Measurements from ENCODE around the gene CDH12.

CDH12 gene

GRCh38 chr5:22590677-22591268 is 262.4 kb downstream of the CDH12 start:
- H3K4me3 ChIP-seq (ENCODE audit: low read depth, low read length, poor library complexity, severe bottlenecking) = no peak overlapping the region
- H3K9me2 ChIP-seq (ENCODE audit: low read depth, low read length) = no peaks in the 10 kb centered on the region
- H3F3A ChIP-seq (ENCODE audit: insufficient read depth, low read length) = no peaks in the 10 kb centered on the region
- H3K9me3 ChIP-seq (ENCODE audit: low read length) = no peaks in the 10 kb centered on the region
- H3K9ac ChIP-seq (ENCODE audit: low read length) = no peak overlapping the region
- no peaks in the 10 kb centered on the region for H3K4me1 ChIP-seq (ENCODE audit: insufficient read depth, low read length, severe bottlenecking)
- no peaks in the 10 kb centered on the region for H3K27me3 ChIP-seq (ENCODE audit: insufficient read depth, low read length)
- no peaks in the 10 kb centered on the region for H3K36me3 ChIP-seq (ENCODE audit: insufficient read depth, low read length)
- no peak overlapping the region for H2AFZ ChIP-seq (ENCODE audit: low read length)
- H3K27ac ChIP-seq (ENCODE audit: low read depth, low read length, poor library complexity, severe bottlenecking) = no peak overlapping the region
- no peaks in the 10 kb centered on the region for H4K20me1 ChIP-seq (ENCODE audit: insufficient read depth, low read length)
- TF ChIP-seq CTCF (IDR thresholded peaks at IDR 0.05; ENCODE audit: low read length) (no peak), EZH2 (IDR thresholded peaks at IDR 0.05; ENCODE audit: borderline replicate concordance, low read length) (no peak)
- H3K79me2 ChIP-seq (ENCODE audit: insufficient read depth, low read length) = no peaks in the 10 kb centered on the region
- H3K4me2 ChIP-seq (ENCODE audit: low read length) = no peak overlapping the region

- TF ChIP-seq EZH2 (IDR thresholded peaks at IDR 0.05; ENCODE audit: borderline replicate concordance, low read length) (no peak), CTCF (IDR thresholded peaks at IDR 0.05; ENCODE audit: low read length) (no peak)
- H3K4me3 ChIP-seq (ENCODE audit: low read depth, low read length, poor library complexity, severe bottlenecking) = no peak overlapping the region
- H3K9me3 ChIP-seq (ENCODE audit: low read length) = no peaks in the 10 kb centered on the region
- H3K9ac ChIP-seq (ENCODE audit: low read length) = no peak overlapping the region
- H3K27me3 ChIP-seq (ENCODE audit: insufficient read depth, low read length) = no peaks in the 10 kb centered on the region
- no peaks in the 10 kb centered on the region for H3K9me2 ChIP-seq (ENCODE audit: low read depth, low read length)
- H3K79me2 ChIP-seq (ENCODE audit: insufficient read depth, low read length) = no peaks in the 10 kb centered on the region
- no peak overlapping the region for H3K4me2 ChIP-seq (ENCODE audit: low read length)
- no peaks in the 10 kb centered on the region for H3F3A ChIP-seq (ENCODE audit: insufficient read depth, low read length)
- no peak overlapping the region for H2AFZ ChIP-seq (ENCODE audit: low read length)
- no peaks in the 10 kb centered on the region for H4K20me1 ChIP-seq (ENCODE audit: insufficient read depth, low read length)
- no peaks in the 10 kb centered on the region for H3K36me3 ChIP-seq (ENCODE audit: insufficient read depth, low read length)
- no peak overlapping the region for H3K27ac ChIP-seq (ENCODE audit: low read depth, low read length, poor library complexity, severe bottlenecking)
- no peaks in the 10 kb centered on the region for H3K4me1 ChIP-seq (ENCODE audit: insufficient read depth, low read length, severe bottlenecking)
Measured at GRCh38 chr5:22577711-22578110, 275.4 kb downstream of the CDH12 start.

DNA sequence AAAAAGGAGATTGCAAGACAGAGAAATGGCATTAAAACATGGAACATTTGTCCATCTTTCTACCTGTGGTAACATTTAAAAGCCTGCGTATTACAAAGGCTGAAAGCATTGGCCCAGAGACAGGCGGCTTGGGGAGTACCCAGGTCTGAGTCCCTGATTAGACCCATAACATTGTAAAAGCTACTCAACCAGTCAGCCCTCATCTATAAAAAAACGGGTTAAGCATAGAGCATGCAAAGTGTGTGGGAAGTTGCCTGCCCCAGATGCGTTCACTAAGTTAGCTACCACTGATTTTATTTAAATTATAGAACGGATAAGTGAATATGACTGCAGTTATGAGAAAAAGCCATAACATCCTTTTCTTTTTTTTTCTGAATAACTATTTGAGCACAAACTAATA is 276.1 kb downstream of the CDH12 start:
- Histone ChIP-seq H3K36me3 (ENCODE audit: insufficient read depth, low read length) (no peaks in the 10 kb centered on the region), H3K79me2 (ENCODE audit: insufficient read depth, low read length) (no peaks in the 10 kb centered on the region), H3K9me3 (ENCODE audit: low read length) (no peaks in the 10 kb centered on the region), H3K27me3 (ENCODE audit: insufficient read depth, low read length) (no peaks in the 10 kb centered on the region), H2AFZ (ENCODE audit: low read length) (no peak overlapping the region), H3K9me2 (ENCODE audit: low read depth, low read length) (no peaks in the 10 kb centered on the region), H3K4me1 (ENCODE audit: insufficient read depth, low read length, severe bottlenecking) (no peaks in the 10 kb centered on the region), H3K4me2 (ENCODE audit: low read length) (no peak overlapping the region), H3K9ac (ENCODE audit: low read length) (no peak overlapping the region), H3K4me3 (ENCODE audit: low read depth, low read length, poor library complexity, severe bottlenecking) (no peak overlapping the region), H3F3A (ENCODE audit: insufficient read depth, low read length) (no peaks in the 10 kb centered on the region), H4K20me1 (ENCODE audit: insufficient read depth, low read length) (no peaks in the 10 kb centered on the region), H3K27ac (ENCODE audit: low read depth, low read length, poor library complexity, severe bottlenecking) (no peak overlapping the region)
- TF ChIP-seq EZH2 (IDR thresholded peaks at IDR 0.05; ENCODE audit: borderline replicate concordance, low read length) (no peak), CTCF (IDR thresholded peaks at IDR 0.05; ENCODE audit: low read length) (no peak)

Measured in OCI-LY1 (cell line).